Measurements from ENCODE around the gene PARP1.
"Not testable (repeated sequence)": the region's sequence is repeated elsewhere in the genome, so short reads cannot be mapped to it uniquely, and the experiment has no call there.

Gene PARP1

GRCh38 chr1:226349081-226349480, 58.8 kb downstream of the PARP1 start:
- no peak for DNase-seq

DNA sequence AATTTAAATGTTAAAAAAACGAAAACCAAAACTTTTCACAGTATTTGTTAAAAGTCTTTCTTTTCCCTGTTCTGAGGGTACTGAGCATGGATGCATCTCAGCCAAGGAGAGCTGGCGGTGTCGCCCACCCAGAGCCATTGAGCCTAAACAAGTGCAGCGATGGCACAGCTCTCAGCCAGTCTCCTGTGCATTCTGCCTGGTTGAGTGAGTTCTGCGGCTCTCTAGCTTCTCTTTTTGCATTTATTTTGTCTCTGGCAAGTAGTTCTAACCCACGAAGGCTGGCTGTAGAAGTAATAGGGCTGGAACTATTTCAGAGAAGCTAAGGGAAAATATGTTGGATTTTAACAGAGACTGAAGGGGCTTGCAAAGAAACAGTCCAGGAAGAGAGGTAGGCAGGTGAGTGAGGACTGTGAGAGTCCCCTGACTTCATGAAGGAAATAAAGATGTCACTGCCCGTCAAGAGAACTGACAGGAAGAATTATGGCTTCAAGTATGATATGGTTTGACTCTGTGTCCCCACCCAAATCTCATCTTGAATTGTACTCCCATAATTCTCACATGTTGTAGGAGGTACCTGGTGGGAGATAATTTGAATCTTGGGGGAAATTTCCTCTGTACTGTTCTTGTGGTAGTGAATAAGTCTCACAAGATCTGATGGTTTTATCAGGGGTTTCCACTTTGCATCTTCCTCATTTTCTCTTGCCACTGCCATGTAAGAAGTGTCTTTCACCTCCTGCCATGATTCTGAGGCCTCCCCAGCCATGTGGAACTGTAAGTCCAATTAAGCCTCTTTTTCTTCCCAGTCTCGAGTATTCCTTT, 63.2 kb downstream of the PARP1 start:
- DNase-seq, result no peak

GRCh38 chr1:226342656-226343055, 65.2 kb downstream of the PARP1 start:
- no peak for DNase-seq

DNA sequence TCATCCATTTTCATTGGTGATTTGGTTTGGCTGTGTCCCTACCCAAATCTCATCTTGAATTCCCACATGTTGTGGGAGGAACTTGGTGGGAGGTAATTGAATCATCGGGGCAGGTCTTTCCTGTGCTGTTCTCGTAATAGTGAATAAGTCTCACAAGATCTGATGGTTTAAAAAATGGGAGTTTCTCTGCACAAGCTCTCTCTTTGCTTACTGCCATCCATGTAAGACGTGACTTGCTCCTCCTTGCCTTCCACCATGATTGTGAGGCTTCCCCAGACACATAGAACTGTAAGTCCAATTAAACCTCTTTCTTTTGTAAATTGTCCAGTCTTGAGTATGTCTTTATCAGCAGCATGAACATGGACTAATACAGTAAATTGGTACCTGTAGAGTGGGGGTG, 67.8 kb downstream of the PARP1 start:
- DNase-seq, result not testable (repeated sequence)

DNA sequence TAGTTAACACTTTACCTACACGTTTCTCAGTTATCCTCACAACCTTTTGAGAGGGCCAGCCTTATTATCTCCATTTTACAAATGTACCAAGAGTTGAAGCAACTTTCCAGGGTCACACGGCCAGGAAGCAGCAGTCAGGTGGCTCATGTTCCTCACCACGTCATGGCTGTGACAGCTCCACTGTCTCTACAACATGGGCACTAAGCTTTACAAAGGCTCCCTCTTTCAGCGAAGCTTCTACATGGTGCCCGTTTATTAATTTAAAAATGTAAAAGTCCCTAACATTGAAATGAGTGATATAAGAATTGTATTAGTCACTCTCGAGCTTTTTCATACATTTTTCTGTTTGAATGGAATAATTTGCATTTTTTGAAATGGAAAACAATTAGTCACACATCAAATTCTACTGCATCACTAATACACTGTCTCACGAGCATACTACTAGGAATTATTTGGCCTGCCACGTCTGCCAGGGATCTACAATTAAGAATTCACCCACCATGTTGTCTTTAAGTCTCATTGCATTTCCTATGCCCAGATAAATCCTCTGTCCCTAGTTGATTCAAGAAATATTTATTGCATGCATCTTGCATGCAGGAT, 70.5 kb downstream of the PARP1 start:
- DNase-seq, result no peak

GRCh38 chr1:226335661-226336060, 72.2 kb downstream of the PARP1 start:
- no peak for DNase-seq

DNA sequence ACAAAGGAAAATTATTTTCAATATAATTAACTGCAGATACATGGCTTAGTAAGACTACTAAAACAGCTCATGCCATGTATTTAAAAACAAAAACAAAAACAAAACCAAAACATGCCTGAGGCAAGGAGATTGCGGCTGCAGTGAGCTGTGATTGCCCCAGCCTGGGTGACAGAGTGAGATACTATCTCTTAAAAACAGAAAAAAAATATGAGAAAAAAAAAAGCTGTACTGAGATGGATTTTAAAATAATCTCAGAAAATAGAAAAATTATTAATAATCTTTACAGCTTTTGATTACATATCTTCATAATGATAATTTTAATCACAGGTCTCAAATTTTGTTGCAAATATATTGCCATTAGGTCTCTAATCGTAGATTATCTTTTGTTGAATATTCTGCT, 74.9 kb downstream of the PARP1 start:
- peak; percentile 7 for DNase-seq

DNA sequence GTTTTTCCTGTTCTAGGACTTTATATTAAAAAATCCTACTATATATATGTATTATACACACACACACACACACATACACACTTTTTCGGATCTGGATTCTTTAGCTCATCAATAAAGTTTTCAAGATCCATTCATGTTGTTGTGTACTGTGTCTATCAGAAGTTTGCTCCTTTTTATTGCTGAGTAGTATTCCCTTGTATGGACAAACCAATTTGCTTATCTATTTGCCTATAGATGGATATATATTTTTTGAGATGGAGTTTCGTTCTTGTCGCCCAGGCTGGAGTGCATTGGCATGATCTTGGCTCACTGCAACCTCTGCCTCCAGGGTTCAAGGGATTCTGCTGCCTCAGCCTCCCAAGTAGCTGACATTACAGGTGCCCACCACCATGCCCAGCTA, 78.7 kb downstream of the PARP1 start:
- DNase-seq, result no peak

DNA sequence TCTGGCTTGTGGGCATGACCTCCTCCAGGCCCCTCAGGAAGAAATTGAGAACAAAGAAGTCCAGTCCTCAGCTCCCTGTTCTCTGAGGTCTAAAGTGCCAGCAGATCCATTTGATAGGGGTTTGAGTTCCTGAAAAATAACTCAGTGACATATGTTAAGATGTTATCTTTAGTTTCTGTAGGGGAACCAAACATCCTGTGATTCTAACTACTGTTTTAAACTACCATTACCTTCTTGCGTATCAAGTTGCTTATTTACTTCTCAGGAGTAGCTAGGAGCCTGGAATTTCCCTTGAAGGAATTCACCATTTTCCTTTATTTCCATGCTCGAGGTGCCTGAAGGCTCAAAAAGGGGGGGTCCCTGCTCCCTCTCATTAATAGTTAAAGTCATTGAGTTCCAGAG, 80.1 kb downstream of the PARP1 start:
- no peak for DNase-seq

DNA sequence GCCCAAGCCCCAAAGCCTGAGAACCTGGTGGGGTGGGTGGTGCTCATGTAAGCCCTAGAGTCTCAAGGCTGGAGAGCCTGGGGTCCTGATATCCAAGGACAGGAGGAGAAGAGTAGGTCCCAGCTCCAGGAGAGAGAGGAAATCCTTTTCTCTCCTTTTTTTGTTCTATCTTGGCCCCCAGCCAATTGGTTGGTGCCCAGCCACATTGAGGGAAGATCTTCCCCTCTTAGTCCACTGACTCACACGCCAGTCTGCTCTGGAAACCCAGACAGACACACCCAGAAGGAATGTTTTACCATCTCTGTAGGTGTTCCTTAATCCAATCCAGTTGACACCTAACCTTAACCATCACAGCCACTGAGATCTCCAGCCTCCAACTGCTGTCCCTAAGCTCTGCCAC, 82.7 kb downstream of the PARP1 start:
- no peak for DNase-seq

DNA sequence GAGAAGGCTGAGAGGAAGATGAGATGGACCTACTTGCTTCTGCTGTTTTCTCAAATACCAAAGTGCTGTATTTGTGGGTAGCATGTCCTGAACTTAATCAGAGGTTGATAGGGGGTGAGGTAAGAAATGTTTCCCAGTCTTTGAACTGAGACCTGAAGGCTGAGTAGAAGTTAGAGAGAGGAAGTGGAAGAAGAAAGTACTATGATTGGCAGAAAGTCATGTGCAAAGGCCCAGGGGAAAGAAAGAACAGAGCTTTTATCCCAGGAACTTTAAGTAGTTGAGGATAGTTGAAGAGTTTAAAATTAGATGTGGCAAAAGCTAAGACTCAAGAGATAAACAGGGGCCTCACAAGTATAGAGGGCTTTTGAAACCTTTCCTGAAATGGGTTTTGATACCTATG, 83.4 kb downstream of the PARP1 start:
- DNase-seq, result no peak

DNA sequence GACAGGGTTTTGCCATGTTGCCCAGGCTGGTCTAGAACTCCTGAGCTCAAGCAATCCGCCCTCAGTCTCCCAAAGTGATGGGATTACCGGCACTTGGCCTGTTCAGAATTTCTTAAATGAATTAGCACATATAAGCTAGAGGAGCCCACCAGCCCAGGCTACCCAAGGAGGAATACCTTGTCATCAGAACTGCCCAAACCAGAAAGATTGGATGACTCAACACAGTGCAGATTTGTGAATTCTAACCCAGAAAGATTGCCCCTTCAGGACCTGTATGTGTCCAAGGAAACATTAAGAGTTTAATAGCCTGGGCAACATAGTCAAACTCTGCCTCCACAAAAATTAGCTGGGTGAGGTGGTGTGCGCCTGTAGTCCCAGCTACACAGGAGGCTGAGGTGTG, 84.9 kb downstream of the PARP1 start:
- no peak for DNase-seq

DNA sequence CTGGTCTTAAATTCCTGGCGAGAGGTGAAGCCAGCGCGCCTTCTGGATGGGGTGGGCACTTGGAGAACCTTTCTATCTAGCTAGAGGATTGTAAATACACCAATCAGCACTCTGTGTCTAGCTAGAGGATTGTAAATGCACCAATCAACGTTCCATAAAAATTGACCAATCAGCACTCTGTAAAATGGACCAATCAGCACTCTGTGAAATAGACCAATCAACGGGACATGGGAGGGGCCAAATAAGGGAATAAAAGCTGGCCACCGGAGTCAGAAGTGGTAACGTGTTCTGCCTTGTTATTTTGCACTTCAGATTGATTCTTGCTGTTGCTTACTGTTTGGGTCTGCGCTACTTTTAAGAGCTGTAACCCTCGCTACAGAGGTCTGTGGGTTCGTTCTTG, 87.0 kb downstream of the PARP1 start:
- DNase-seq, result no peak

- DNase-seq, result no peak
Observed at GRCh38 chr1:226318471-226318870, 89.4 kb downstream of the PARP1 start.

- DNase-seq, result no peak
Observed at GRCh38 chr1:226314055-226314454, 93.8 kb downstream of the PARP1 start.

- DNase-seq, result no peak
Observed at GRCh38 chr1:226312065-226312464, 95.8 kb downstream of the PARP1 start.

GRCh38 chr1:226311376-226311775, 96.5 kb downstream of the PARP1 start:
- DNase-seq, result no peak
